HG03571 (cell line): ENCODE data around the gene RPL3.
A peak's percentile ranks its signal among the peaks of the same experiment; 100 is the strongest.

ENCODE experiments used
- ATAC-seq: cut with Tn5 transposase; IDR thresholded peaks from one replicate; pipeline ENCODE4 v1.9.1; 2021; ENCODE audit not compliant: unreplicated experiment

RPL3 gene

GRCh38 chr22:39284142-39284980, 35.1 kb downstream of the RPL3 start:
- no peak for ATAC-seq

- ATAC-seq, result no peak
These were observed 35.9 kb downstream of the RPL3 start for GRCh38 chr22:39283322-39284141.

- ATAC-seq, result no peak
These were observed 36.6 kb downstream of the RPL3 start for GRCh38 chr22:39282645-39283321.

- ATAC-seq, result no peak
These were observed 38.3 kb downstream of the RPL3 start for GRCh38 chr22:39281126-39281525.

DNA sequence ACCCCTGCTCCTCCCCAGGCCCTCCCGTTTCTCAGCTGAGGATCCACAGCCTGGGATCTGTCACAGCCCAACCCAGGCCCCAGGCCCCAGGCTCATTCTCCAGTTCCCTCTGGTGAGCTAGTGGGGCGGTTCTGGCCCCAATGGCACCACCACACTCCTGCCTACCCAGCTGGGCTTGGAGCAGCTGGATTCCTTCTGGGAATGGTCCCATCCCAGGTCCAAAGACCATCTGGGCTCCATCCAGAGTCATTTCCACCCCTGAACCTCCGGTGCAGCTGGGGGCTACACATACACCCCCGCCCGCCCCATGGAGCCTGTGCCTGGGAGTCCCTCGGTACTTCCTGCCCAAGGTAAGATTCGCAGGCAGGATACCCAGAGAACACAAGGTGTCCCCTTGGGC, 39.2 kb downstream of the RPL3 start:
- ATAC-seq, result no peak

DNA sequence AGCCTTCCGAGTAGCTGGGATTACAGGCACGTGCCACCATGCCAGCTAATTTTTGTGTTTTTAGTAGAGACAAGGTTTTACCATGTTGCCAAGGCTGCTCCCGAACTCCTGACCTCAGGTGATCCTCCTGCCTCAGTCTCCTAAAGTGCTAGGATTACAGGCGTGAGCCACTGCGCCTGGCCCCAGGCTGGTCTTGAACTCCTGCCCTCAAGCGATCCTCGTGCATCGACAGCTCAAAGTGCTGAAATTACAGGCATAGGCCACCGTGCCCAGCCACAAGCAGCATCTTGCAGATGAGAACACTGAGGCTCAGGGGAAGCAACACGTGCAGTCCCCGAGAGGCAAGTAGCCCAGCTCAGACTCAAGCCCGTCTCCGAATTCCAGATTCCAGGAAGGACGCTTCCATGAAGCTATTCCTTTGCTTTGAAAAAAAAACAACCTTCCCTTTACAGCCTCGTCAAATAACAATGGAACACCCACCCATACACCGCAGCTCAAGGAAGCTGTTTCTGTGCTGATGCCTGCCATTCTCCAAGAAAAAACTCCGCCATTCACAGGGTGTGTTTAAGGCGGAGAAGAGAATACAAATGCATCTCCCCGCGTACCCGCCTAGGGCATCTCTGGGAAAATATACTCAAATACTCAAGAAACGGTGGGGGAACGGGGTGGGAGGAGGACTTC, 40.1 kb downstream of the RPL3 start:
- ATAC-seq, result no peak

GRCh38 chr22:39278040-39278439, 41.4 kb downstream of the RPL3 start:
- ATAC-seq, result no peak

GRCh38 chr22:39277142-39277607, 42.2 kb downstream of the RPL3 start:
- ATAC-seq, result no peak

DNA sequence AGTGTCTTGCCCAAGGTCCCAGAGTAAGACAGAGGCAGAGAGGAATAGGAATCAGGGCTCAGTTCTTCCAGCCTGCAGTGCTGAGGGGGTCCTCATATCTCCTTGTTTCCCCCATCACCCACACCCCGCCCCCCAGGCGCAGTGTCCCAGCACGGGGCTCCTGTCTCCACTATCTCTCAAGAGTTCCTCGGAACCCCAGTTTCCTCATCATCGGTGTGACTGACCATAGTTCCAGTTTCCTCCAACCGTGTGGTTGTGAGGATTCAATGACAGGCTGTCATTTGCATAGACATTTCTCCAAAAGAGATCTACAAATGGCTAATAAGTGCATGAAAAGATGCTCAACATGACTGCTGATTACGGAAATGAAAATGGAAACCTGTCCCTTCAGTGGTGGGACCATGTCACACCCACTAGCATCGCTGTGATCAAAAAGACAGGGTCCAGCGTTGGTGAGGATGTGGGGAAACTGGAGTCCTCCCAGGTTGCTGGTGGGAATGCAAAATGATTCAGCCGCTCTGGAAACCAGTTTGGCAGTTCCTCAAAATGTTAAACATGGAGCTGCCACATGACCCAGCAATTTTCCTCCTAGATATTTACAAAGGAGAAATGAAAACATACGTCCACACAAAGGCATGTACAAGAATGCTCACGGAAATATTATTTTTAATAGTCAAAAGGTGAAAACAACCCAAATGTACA, 42.8 kb downstream of the RPL3 start:
- ATAC-seq, result no peak

GRCh38 chr22:39275814-39276439, 43.5 kb downstream of the RPL3 start:
- ATAC-seq, result no peak

DNA sequence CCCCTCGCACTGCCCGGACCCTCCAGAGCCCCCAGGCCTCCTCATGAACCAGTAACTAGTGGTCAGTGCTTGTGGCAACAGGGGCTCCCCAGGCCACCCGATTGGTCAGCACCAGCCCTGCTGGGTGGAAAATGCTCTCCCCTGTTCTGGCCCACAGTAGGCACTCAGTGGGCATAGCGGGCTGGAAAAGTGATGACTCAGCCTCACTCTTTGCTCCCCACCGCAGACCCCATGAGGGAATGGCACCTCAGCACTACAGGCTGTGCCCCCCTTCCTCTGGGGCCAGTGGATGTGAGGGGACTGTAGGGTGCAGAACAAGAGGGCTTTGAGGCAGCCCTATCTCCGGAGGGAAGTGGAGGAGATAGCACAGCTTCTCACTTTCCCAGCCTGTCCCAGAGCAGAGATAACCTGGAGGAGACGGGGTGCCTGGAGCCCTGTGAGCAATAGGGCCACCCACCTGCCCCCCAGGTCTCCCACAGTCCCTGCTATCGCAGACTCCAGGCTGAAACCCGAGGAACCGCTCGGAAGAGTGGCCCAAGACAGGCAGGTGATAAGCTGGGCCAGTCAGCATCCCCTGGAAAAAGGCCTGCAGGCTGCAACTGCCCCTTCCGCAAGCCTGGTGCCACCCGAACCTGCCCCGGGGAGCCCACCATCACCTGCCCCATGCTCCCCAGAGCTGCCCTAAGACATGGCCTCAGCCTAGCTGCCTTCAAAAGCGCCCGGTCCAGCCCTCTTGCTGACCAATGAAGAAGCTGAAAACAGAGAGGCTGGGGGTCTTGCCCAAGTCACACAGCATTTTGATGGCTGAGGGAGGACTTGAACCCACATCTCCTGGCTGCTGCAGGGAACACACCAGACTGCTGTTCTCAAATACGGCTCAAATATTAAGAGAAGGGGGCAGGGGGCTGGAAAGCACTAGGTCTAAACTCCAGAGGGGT, 45.2 kb downstream of the RPL3 start:
- no peak for ATAC-seq

- ATAC-seq, result no peak
These were observed 48.6 kb downstream of the RPL3 start for GRCh38 chr22:39270792-39271191.

DNA sequence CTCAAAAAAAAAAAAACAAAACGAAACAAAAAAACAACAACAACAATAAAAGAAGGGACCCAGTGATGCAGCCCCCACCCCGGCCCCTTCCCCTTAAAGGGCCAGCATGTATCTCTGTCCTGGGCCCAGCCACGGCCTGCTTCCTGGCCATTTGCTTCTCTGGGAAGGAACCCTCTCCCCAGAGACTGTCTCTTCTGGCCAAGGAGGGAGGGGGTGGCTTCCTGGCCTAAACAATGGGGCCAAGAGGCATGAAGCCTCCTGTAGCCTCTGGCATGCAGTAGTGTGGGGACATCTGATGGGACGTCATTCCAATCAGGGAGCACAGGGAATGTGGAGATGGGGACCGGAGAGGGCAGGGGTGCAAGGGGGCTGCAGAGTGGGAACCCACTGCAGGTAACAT, 49.1 kb downstream of the RPL3 start:
- no peak for ATAC-seq

- ATAC-seq, result no peak
These were observed 50.2 kb downstream of the RPL3 start for GRCh38 chr22:39269095-39269790.

DNA sequence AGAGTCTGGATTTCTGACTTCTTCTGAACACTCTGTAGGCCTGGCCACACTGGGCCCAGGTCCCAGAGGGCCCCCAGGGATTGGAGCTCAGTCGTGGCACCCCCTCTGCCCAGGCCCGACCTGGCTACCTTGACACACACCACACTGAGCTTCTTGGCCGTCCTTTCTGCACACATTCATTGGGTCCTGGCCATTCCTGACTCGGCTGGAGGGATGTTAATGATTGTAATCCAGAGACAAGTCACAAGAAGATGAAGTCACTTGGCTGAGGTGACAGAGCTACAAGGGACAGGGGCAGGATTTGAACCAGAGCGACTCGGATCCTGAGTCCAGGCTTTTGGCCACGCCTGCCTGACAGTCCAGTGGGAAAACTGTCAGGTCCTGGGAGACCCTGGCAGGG, 50.8 kb downstream of the RPL3 start:
- no peak for ATAC-seq

GRCh38 chr22:39267974-39268373, 51.4 kb downstream of the RPL3 start:
- ATAC-seq, result no peak

DNA sequence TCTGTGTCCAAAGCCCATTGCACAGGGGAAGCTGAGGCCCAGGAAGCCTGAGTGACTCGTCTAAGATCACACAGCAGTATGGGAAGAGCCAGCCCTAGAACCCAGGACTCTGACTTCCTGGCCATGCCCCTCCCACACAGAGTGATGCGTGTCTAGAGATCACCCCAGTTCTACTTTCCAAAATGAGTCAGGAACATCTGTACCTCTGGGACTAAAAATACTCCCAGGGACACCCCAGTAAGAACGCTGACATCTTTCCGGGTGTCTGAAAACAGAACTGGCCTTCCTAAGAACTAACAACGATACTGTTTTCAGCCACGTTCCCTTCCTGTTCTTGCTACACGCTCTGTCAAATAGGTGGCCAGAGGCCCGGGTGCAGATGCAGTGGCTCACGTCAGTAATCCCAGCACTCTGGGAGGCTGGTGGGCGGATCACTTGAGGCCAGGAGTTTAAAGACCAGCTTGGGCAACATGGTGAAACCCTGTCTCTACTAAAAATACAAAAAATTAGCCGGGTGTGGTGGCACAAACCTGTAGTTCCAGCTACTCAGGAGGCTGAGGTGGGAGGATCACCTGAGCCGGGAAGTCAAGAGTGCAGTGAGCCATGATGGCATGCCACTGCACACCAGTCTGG, 52.9 kb downstream of the RPL3 start:
- peak; percentile 82 for ATAC-seq
